ENCODE measurements around the gene KRT8. TPM values are rescaled to one million over a fixed set of nuclear protein-coding genes. Genes with fewer than 3 reads are reported as not detected.

Gene KRT8
- total and polyA plus RNA-seq, 10 of the 15 experiments (the other 5 are each of a cell fraction or from before 2014, with no cell fraction given), result 0.11 to 5.6 (median 0.37) TPM; not detected in 1

GRCh38 chr12:52927964-52928363 lies 23.1 kb upstream of the KRT8 start:
- Histone ChIP-seq H3K27me3 (replicated peaks in 1 of 2; ENCODE audit: control insufficient read depth in 2 of 2, insufficient read depth in 2 of 2, low read length in 1 of 2) (no peaks in the 10 kb centered on the region), H3K27ac (ENCODE audit: control insufficient read depth, insufficient read depth) (no peak overlapping the region), H3K9me3 (replicated peaks; ENCODE audit: control insufficient read depth, insufficient read depth, low read length) (no peaks in the 10 kb centered on the region), H3K36me3 (ENCODE audit: control insufficient read depth in 2 of 2, insufficient read depth in 2 of 2, low read length in 1 of 2) (no peaks in the 10 kb centered on the region), H3K9ac (ENCODE audit: control insufficient read depth, insufficient read depth, low read length) (no peak overlapping the region), H4K20me1 (ENCODE audit: control insufficient read depth, insufficient read depth) (no peaks in the 10 kb centered on the region), H2AFZ (ENCODE audit: control insufficient read depth, low read depth, low read length) (no peak overlapping the region), H3K4me3 (no peak overlapping the region), H3K79me2 (ENCODE audit: control insufficient read depth, insufficient read depth, low read length) (no peaks in the 10 kb centered on the region), H3K4me1 (ENCODE audit: control insufficient read depth, insufficient read depth, low read length) (no peaks in the 10 kb centered on the region), H3K4me2 (ENCODE audit: control insufficient read depth, insufficient read depth) (no peak overlapping the region)
- BruUV-seq (replicated peaks), result no TSS peak
- ChIA-PET POLR2A (no interaction called here), CTCF (no interaction called here), SMC1A (ENCODE audit: uncharacterized antibody, unreplicated experiment) (no interaction called here), RAD21 (ENCODE audit: unreplicated experiment) (no interaction called here)
- intact Hi-C loops (cut with micrococcal nuclease; ENCODE audit: unreplicated experiment) (no loop called here), in situ Hi-C loops (cut with MboI) (no loop called here)
- no peak for ATAC-seq
- WGBS (ENCODE audit: insufficient coverage, insufficient replicate concordance, low lambda C conversion rate, missing lambda C conversion rate), result 70% methylated on average over 4 of the region's 4 CpGs
- FAIRE-seq, result no peak
- no peak for DNase-seq (ENCODE audit: low read depth, low spot score)
- TF ChIP-seq HDAC6 (IDR thresholded peaks at IDR 0.05; ENCODE audit: unreplicated experiment), result no peak
- no peak for TF ChIP-seq ESRRA (IDR thresholded peaks at IDR 0.05; ENCODE audit: low read length)
- TF ChIP-seq TAF1 (IDR thresholded peaks at IDR 0.05; ENCODE audit: borderline replicate concordance, low read depth, low read length), result no peak
- TF ChIP-seq, protein P1, sequence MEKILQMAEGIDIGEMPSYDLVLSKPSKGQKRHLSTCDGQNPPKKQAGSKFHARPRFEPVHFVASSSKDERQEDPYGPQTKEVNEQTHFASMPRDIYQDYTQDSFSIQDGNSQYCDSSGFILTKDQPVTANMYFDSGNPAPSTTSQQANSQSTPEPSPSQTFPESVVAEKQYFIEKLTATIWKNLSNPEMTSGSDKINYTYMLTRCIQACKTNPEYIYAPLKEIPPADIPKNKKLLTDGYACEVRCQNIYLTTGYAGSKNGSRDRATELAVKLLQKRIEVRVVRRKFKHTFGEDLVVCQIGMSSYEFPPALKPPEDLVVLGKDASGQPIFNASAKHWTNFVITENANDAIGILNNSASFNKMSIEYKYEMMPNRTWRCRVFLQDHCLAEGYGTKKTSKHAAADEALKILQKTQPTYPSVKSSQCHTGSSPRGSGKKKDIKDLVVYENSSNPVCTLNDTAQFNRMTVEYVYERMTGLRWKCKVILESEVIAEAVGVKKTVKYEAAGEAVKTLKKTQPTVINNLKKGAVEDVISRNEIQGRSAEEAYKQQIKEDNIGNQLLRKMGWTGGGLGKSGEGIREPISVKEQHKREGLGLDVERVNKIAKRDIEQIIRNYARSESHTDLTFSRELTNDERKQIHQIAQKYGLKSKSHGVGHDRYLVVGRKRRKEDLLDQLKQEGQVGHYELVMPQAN (conservative IDR thresholded peaks at IDR 0.05), result no peak
- no peak for TF ChIP-seq IKZF1 (conservative IDR thresholded peaks at IDR 0.05)
- no peak for TF ChIP-seq RCOR1 (conservative IDR thresholded peaks at IDR 0.05; ENCODE audit: low read depth, low read length)
- no peak for TF ChIP-seq SMARCA5 (IDR thresholded peaks at IDR 0.05)
- no peak for TF ChIP-seq NR2F1 (conservative IDR thresholded peaks at IDR 0.05)
- no peak for TF ChIP-seq GATAD2B (conservative IDR thresholded peaks at IDR 0.05; ENCODE audit: low read depth)
- no peak for TF ChIP-seq CHD1 (IDR thresholded peaks at IDR 0.05; ENCODE audit: low read depth, low read length)
- no peak for TF ChIP-seq IRF4 (IDR thresholded peaks at IDR 0.05; ENCODE audit: low read depth, low read length)
- no peak for TF ChIP-seq STAT3 (IDR thresholded peaks at IDR 0.05; ENCODE audit: low read depth, low read length)
- TF ChIP-seq SUPT20H (IDR thresholded peaks at IDR 0.05; ENCODE audit: borderline replicate concordance, control insufficient read depth, low read depth, low read length), result no peak
- no peak for TF ChIP-seq NFYA (IDR thresholded peaks at IDR 0.05; ENCODE audit: borderline replicate concordance, low read depth, low read length)
- TF ChIP-seq MTA2 (IDR thresholded peaks at IDR 0.05; ENCODE audit: low read depth), result no peak
- TF ChIP-seq NR2C2 (IDR thresholded peaks at IDR 0.05; ENCODE audit: borderline replicate concordance, control insufficient read depth, insufficient read length, low read depth), result no peak
- TF ChIP-seq SKIL (IDR thresholded peaks at IDR 0.05; ENCODE audit: low read depth, poor library complexity, severe bottlenecking), result no peak

Data from GM12878 (cell line).